ENCODE results near the gene UQCC3.

The UQCC3 gene

GRCh38 chr11:62706850-62707247 lies 35.4 kb downstream of the UQCC3 start:
- TF ChIP-seq GATA3 (IDR thresholded peaks at IDR 0.05; ENCODE audit: low read depth, low read length) (no peak), GATA2 (IDR thresholded peaks at IDR 0.05; ENCODE audit: low read depth, low read length) (no peak)

DNA sequence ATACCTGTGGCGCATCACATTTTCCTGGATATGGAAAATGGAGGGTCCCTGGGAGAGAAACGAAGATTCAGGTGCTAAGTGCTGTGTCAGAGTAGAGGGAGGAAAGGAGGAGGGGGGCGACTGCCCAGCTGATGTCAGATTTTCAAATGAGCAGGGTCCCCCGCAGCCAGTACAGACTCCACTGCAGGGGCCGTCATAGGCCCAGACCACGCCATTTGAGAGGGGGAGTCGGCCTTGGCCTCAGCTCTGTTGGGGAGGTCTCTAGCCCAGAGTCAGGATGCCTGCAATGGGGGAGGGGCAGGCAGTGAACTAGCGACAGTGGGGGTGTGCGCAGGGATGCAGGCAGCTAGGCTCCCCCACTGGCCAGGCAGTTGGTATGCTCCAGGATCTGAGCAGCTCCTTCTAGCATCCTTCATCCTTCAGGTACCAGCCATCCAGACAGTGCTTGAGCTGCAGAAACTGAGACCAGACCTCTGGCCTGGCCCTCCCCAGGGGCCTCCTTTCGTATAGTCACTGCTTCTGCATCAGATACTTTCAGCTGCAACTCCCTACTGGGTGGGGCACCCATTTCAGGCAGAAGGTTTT lies 35.9 kb downstream of the UQCC3 start, which contains the start of the genes BSCL2 and GNG3:
TSS of gene BSCL2 (minus strand) at position 148 of the 585 bp plus-strand sequence. CDS start 229 bp downstream, outside the sequence.
TSS of gene GNG3 (plus strand) at position 400 of the 585 bp plus-strand sequence. CDS start 620 bp downstream, outside the sequence.
- no peak for TF ChIP-seq GATA2 (IDR thresholded peaks at IDR 0.05; ENCODE audit: low read depth, low read length)
- no peak for TF ChIP-seq GATA3 (IDR thresholded peaks at IDR 0.05; ENCODE audit: low read depth, low read length)

GRCh38 chr11:62708392-62708791 lies 36.9 kb downstream of the UQCC3 start:
- no peak for TF ChIP-seq GATA2 (IDR thresholded peaks at IDR 0.05; ENCODE audit: low read depth, low read length)
- no peak for TF ChIP-seq GATA3 (IDR thresholded peaks at IDR 0.05; ENCODE audit: low read depth, low read length)

GRCh38 chr11:62708793-62709192 lies 37.3 kb downstream of the UQCC3 start:
- TF ChIP-seq GATA3 (IDR thresholded peaks at IDR 0.05; ENCODE audit: low read depth, low read length): no peak
- no peak for TF ChIP-seq GATA2 (IDR thresholded peaks at IDR 0.05; ENCODE audit: low read depth, low read length)

GRCh38 chr11:62709247-62710000 lies 38.0 kb downstream of the UQCC3 start:
- no peak for TF ChIP-seq GATA3 (IDR thresholded peaks at IDR 0.05; ENCODE audit: low read depth, low read length)
- TF ChIP-seq GATA2 (IDR thresholded peaks at IDR 0.05; ENCODE audit: low read depth, low read length): no peak

DNA sequence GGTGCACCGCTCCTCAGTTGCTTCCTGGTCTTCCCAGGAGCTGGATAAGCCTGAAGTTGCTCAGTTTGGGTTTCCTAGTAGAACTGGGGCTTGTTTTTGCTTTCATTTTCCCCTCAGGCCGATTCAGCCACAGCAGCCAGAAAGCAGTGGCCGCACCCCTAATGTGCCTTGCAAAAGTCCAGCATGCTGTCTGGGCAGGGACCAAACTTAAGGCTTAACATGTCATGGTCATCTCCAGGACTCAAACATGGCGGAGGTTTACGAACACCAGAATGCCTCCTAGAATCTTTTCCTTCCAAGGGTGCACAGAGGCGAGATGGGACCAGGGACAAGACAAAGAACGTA lies 38.5 kb downstream of the UQCC3 start:
- TF ChIP-seq GATA2 (IDR thresholded peaks at IDR 0.05; ENCODE audit: low read depth, low read length): no peak
- no peak for TF ChIP-seq GATA3 (IDR thresholded peaks at IDR 0.05; ENCODE audit: low read depth, low read length)

- TF ChIP-seq GATA3 (IDR thresholded peaks at IDR 0.05; ENCODE audit: low read depth, low read length) (no peak), GATA2 (IDR thresholded peaks at IDR 0.05; ENCODE audit: low read depth, low read length) (no peak)
Measured at GRCh38 chr11:62712276-62712812, 40.9 kb downstream of the UQCC3 start.

- TF ChIP-seq GATA3 (IDR thresholded peaks at IDR 0.05; ENCODE audit: low read depth, low read length) (no peak), GATA2 (IDR thresholded peaks at IDR 0.05; ENCODE audit: low read depth, low read length) (no peak)
Measured at GRCh38 chr11:62712861-62713260, 41.4 kb downstream of the UQCC3 start.

DNA sequence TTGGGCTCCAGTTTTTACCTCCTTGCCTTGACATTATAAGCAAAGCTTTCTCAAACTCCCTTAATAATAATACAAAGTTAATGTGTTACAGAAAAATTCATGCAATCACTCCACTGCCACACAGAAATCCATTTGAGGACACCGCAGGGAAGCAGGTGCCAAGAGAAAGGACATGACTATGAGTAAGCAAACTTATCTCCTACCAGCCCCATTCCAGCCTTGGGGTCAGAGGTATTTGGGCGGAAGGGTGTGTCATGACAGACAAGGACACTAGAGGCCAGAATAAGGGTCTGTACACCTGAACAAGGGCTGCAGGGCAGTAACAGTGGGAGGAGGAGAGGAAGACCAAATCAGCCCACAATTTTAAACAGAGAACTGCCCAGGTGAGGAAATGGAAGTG lies 41.9 kb downstream of the UQCC3 start:
- no peak for TF ChIP-seq GATA3 (IDR thresholded peaks at IDR 0.05; ENCODE audit: low read depth, low read length)
- no peak for TF ChIP-seq GATA2 (IDR thresholded peaks at IDR 0.05; ENCODE audit: low read depth, low read length)

- TF ChIP-seq GATA3 (IDR thresholded peaks at IDR 0.05; ENCODE audit: low read depth, low read length) (no peak), GATA2 (IDR thresholded peaks at IDR 0.05; ENCODE audit: low read depth, low read length) (no peak)
Measured at GRCh38 chr11:62715150-62716130, 44.0 kb downstream of the UQCC3 start.

GRCh38 chr11:62716206-62716605 lies 44.7 kb downstream of the UQCC3 start:
- no peak for TF ChIP-seq GATA3 (IDR thresholded peaks at IDR 0.05; ENCODE audit: low read depth, low read length)
- TF ChIP-seq GATA2 (IDR thresholded peaks at IDR 0.05; ENCODE audit: low read depth, low read length): no peak

DNA sequence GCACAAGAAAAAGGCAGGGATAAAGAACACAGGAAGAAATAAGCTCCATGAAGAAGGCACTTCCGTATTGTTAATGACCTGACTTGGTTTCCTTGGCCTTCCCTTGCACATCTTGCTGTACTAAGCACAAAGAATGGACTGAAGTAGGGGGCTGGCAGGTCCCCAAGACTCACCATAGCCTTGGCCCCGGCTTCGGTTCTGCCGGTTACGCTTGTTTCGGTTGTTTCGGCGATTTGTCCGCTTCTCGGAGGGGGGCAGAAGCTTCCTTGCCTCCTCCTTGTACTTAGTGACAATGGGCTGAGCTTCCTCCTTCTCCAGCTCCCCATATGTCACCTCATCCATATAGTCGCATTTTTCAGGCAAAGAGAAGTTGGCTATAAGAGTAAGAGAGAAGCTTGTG lies 45.3 kb downstream of the UQCC3 start:
- no peak for TF ChIP-seq GATA3 (IDR thresholded peaks at IDR 0.05; ENCODE audit: low read depth, low read length)

DNA sequence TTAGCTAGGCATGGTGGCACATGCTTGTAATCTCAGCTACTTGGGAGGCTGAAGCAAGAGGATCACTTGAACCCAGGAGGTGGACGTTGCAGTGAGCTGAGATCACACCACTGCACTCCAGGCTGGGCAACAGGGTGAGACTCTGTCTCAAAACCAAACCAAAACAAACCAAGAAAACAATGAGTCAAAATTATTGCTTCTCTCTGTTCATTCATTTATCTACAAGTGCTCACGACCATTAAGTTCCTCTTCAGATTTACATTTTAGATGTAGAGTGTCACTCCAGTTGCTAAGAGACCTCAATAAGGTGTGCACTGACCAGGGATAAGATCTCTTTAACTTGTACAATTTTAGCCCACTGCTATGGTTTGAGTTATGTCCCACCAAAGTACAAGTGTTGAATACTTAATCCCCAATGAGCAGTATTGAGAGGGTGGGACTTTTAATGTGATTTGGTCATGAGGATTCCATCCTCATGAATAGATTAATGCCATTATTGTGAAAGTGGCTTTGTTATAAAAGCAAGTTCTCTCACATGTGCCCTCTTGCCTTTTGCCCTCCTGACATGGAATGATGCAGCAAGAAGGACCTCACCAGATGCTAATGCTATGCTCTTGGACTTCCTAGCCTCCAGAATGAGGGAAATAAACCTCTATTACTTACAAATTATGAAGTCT lies 48.0 kb downstream of the UQCC3 start:
- TF ChIP-seq GATA2 (IDR thresholded peaks at IDR 0.05; ENCODE audit: low read depth, low read length) (no peak), GATA3 (IDR thresholded peaks at IDR 0.05; ENCODE audit: low read depth, low read length) (no peak)

Measured in SH-SY5Y (cell line).